Spleen (tissue), 11 donors: ENCODE measurements around the gene SMYD1. TPM values are rescaled to one million over a fixed set of nuclear protein-coding genes. Genes with fewer than 3 reads are reported as not detected.

ENCODE experiments used
- DNase-seq: peaks from one replicate; pipeline ENCODE4 v3.0.0-alpha.2; 2020
- H3K27ac ChIP-seq, 8 donors: fragments of 200-600 bp; sonication (generic) in 7 of 8; 1 replicate in 4 of 8; 2 replicates in 4 of 8; pipeline versions ENCODE4 v1.5.0 to v1.8.0; 2016 to 2021; ENCODE audit warnings: inconsistent platforms in 4 of 8, mild to moderate bottlenecking in 4 of 8, moderate library complexity in 1 of 8
- H3K27me3 ChIP-seq, 7 donors: fragments of 200-600 bp; sonication (generic) in 6 of 7; replicated peaks in 1 of 7; 1 replicate in 4 of 7; 2 replicates in 3 of 7; pipeline versions ENCODE4 v1.5.0 to v1.8.0; 2016 to 2021; ENCODE audit warnings: inconsistent platforms in 3 of 7, mild to moderate bottlenecking in 1 of 7
- H3K36me3 ChIP-seq, 6 donors: fragments of 200-600 bp; sonication (generic) in 5 of 6; 1 replicate in 4 of 6; 2 replicates in 2 of 6; pipeline versions ENCODE4 v1.5.0 to v1.8.0; 2016 to 2021; ENCODE audit warnings: inconsistent platforms in 2 of 6
- H3K4me1 ChIP-seq, 6 donors: fragments of 200-600 bp; sonication (generic) in 5 of 6; 1 replicate in 3 of 6; 2 replicates in 3 of 6; pipeline versions ENCODE4 v1.5.0 to v1.8.0; 2016 to 2021; ENCODE audit warnings: inconsistent platforms in 3 of 6
- H3K4me3 ChIP-seq, 8 donors: fragments of 200-600 bp; sonication (generic) in 7 of 8; 1 replicate in 4 of 8; 2 replicates in 4 of 8; pipeline versions ENCODE4 v1.5.0 to v1.8.0; 2016 to 2021; ENCODE audit warnings: inconsistent platforms in 4 of 8, mild to moderate bottlenecking in 4 of 8, moderate library complexity in 2 of 8
- H3K9me3 ChIP-seq, 8 donors: fragments of 200-600 bp; sonication (generic) in 7 of 8; 1 replicate in 4 of 8; 2 replicates in 4 of 8; pipeline versions ENCODE4 v1.5.0 to v1.8.0; 2016 to 2021; ENCODE audit warnings: inconsistent platforms in 4 of 8
- CTCF ChIP-seq, 11 experiments: fragments of 200-600 bp in 7 of 11; fragments of 450-650 bp in 4 of 11; sonication (generic) in 4 of 11; IDR thresholded peaks in 8 of 11; conservative IDR thresholded peaks in 3 of 11; 1 replicate in 7 of 11; 2 replicates in 4 of 11; pipeline versions ENCODE4 v1.4.0 to v1.8.0; 2016 to 2021; ENCODE audit warnings: antibody characterized with exemption in 11 of 11, inconsistent platforms in 4 of 11, mild to moderate bottlenecking in 1 of 11
- POLR2A ChIP-seq, 3 donors: fragments of 450-650 bp; IDR thresholded peaks; one replicate each; pipeline ENCODE4 v1.5.1; 2017; ENCODE audit warnings: antibody characterized with exemption in 3 of 3, mild to moderate bottlenecking in 1 of 3
- POLR2AphosphoS5 ChIP-seq, 3 donors: sonication (generic); formaldehyde crosslinking; IDR thresholded peaks; one replicate each; pipeline ENCODE4 v1.5.1; 2017; ENCODE audit warnings: antibody characterized with exemption in 3 of 3
- WGBS, 5 donors: extraction: QIAGEN DNeasy Blood & Tissue Kit in 3 of 5; methylation state at CpG; one replicate each; pipeline versions ENCODE4 v1.1.5 to v1.1.7; 2013 to 2018; 5-methylcytosine and 5-hydroxymethylcytosine counted together
- intact Hi-C: fragments of 100-400 bp; cut with DNase I; formaldehyde crosslinking; loops from one replicate; pipeline ENCODE4 v1.15.0; 2023; ENCODE audit warnings: low total_unique reads
- polyA plus RNA-seq, 3 donors: library from polyadenylated mRNA; stranded (reverse); fragments of 200-250 nt; gene quantifications; one replicate each; pipeline ENCODE4 v1.2.1, GENCODE V29; 2013
- total RNA-seq, 7 donors: library from RNA; depleted of rRNA in 3 of 7; stranded (reverse); fragments of >200 nt in 3 of 7; fragmentation: NEBNext Ultra II Directional in 4 of 7; extraction: Animal tissue kit (Norgen Biotek cat#: 25700) in 4 of 7; gene quantifications; one replicate each; pipeline versions ENCODE4 v1.1.0 to v1.2.1, GENCODE V29; 2016 to 2021
- donor health status: healthy with polysubstance abuse.
- donor health status: DM: no; HTN: no; CAD: no; lungs with moderate emphysema.
- donor health status: DM: no; HTN: no; CAD: no.
- donor health status: Bipolar disorder and iron deficiency.
- donor health status: healthy.
- donor health status: DM: no; HTN: no; CAD: no.
- donor health status: DM: yes; HTN: yes; CAD: no.

The SMYD1 gene
- total and polyA plus RNA-seq, 10 donors: 0.02 to 0.07 TPM; not detected in 8

GRCh38 chr2:88122141-88122884, 54.7 kb downstream of the SMYD1 start:
- intact Hi-C loops: no loop called here
- WGBS, 5 donors: 75 to 87% (median 82%) methylated on average over 8 of the region's 8 CpGs
- Histone ChIP-seq H3K9me3 (no peaks in the 10 kb centered on the region), H3K4me3 (no peak overlapping the region), H3K4me1 (no peaks in the 10 kb centered on the region), H3K27me3 (peaks cover 0 to 28% (median 0%) of the 10 kb centered on the region in 7 donors), H3K27ac (no peak overlapping the region), H3K36me3 (no peaks in the 10 kb centered on the region)
- DNase-seq: no peak
- TF ChIP-seq POLR2A (IDR thresholded peaks at IDR 0.05) (no peak), POLR2AphosphoS5 (IDR thresholded peaks at IDR 0.05) (no peak), CTCF (IDR thresholded peaks at IDR 0.05 in 8 of 11, conservative IDR thresholded peaks at IDR 0.05 in 3 of 11) (no peak)

DNA sequence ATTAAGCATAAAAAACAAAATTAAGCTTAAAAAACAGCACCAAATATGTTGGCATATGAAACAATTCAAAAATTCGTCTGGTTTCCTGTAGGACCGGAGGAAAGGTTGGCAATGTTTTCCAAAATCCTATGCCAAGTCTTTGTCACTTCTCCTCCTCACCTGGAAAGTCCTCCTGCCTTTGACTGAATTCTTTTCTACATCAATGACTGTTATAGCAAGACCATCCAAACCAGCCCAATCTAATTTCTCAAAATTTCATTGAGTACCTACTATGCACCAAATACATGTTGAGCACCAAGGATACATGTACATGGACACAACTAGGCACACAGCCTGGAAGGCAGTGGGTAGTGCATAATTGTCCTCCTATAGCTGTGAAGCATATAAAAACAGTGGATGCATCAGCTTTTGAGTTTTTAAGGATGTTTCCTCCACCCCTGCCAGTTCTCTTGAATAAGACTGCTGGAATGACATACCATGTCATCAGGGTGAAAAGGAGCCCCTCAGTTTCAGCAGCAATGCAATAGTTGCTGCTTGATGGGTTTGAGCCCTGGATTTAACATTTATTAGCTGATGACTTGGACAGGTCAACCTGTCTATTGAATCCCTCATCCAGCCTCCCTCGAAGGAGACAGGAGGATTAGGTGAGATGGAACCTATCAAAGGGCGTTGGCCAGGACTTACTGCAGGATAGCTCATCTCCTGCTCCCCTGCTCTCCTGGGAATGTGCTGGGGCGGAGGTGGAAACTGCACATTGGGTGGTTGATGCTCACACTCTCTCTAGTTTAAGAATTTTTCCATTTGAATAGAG, 55.7 kb downstream of the SMYD1 start:
- 67 to 84% (median 77%) methylated on average over 5 of the region's 5 CpGs for WGBS, 5 donors
- intact Hi-C loops: no loop called here
- H3K36me3 ChIP-seq: no peaks in the 10 kb centered on the region

DNA sequence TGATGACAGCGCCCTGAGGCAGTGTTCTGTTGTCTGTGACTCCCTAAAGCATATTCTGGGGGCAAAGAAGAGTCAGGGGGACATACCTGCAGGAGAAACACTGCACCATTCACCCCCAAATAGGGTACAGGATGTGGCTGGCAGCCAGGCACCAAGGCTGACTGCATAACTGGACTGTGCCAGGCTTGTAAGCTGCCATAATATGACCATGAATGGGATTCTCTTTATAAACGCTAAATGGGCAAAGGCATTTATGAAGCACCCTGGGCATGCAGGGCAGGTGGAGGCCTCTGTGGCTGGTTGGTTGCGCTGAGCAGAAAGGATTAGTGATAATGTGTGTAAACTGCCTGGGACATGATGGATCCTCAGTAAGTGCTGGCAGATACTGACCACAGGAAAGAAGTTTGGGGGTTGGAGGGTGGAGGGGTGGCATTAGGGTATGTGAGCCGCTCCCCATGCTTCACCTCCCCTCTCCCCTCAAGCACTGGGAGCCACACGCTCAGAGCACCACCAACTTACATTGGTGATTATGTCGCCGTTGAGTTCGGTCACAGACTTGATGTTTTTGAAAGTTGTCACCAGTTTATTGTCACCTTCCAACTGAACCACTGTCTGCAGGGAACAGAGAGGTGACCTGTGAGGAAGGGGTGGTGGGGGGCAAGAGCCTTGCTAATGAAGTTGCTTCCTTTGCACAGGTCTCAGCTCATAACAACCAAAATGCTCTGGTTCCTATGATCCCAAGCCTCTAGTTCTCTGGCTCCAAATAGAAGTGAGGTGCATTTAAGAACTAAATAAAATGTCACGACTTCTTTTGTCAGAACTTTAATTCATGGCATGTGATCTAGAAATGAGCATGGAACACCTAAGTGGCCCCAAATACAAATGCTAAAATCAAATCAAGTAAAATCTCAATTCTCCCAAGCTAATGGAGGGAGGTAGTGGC, 56.6 kb downstream of the SMYD1 start:
- peaks cover 0 to 17% (median 0%) of the 10 kb centered on the region in 7 donors for H3K27me3 ChIP-seq
- no peak overlapping the region for H3K4me3 ChIP-seq
- no peaks in the 10 kb centered on the region for H3K4me1 ChIP-seq
- no peak overlapping the region for H3K27ac ChIP-seq
- H3K36me3 ChIP-seq: no peaks in the 10 kb centered on the region
- 85 to 91% (median 87%) methylated on average over 9 of the region's 9 CpGs for WGBS, 5 donors
- no peaks in the 10 kb centered on the region for H3K9me3 ChIP-seq
- no peak for TF ChIP-seq POLR2A (IDR thresholded peaks at IDR 0.05)
- intact Hi-C loops: no loop called here
- DNase-seq: no peak

More for the DNA sequence above, 55.7 kb downstream of the SMYD1 start:
- peaks cover 0 to 21% (median 0%) of the 10 kb centered on the region in 7 donors for H3K27me3 ChIP-seq
- DNase-seq: no peak
- no peaks in the 10 kb centered on the region for H3K4me1 ChIP-seq
- no peak overlapping the region for H3K27ac ChIP-seq
- no peaks in the 10 kb centered on the region for H3K9me3 ChIP-seq
- no peak overlapping the region for H3K4me3 ChIP-seq
- TF ChIP-seq CTCF (IDR thresholded peaks at IDR 0.05 in 8 of 11, conservative IDR thresholded peaks at IDR 0.05 in 3 of 11): no peak
- no peak for TF ChIP-seq POLR2AphosphoS5 (IDR thresholded peaks at IDR 0.05)
- TF ChIP-seq POLR2A (IDR thresholded peaks at IDR 0.05): no peak

- H3K9me3 ChIP-seq: no peaks in the 10 kb centered on the region
- no peak overlapping the region for H3K4me3 ChIP-seq
- H3K36me3 ChIP-seq: no peaks in the 10 kb centered on the region
- intact Hi-C loops: no loop called here
- TF ChIP-seq CTCF (IDR thresholded peaks at IDR 0.05 in 8 of 11, conservative IDR thresholded peaks at IDR 0.05 in 3 of 11) (no peak), POLR2A (IDR thresholded peaks at IDR 0.05) (no peak), POLR2AphosphoS5 (IDR thresholded peaks at IDR 0.05) (no peak)
- H3K27ac ChIP-seq: no peak overlapping the region
- 53 to 85% (median 74%) methylated on average over 3 of the region's 3 CpGs for WGBS, 5 donors
- no peaks in the 10 kb centered on the region for H3K4me1 ChIP-seq
- no peak for DNase-seq
- peaks cover 0 to 12% (median 0%) of the 10 kb centered on the region in 7 donors for H3K27me3 ChIP-seq
Measured at GRCh38 chr2:88125344-88125923, 57.8 kb downstream of the SMYD1 start.
